HG02870 (cell line): Measurements from ENCODE around the gene SP4.

Experiments
- ATAC-seq: cut with Tn5 transposase; IDR thresholded peaks from one replicate; pipeline ENCODE4 v1.9.1; 2021; ENCODE audit warnings: mild to moderate bottlenecking, moderate library complexity; ENCODE audit not compliant: unreplicated experiment

Gene SP4

DNA sequence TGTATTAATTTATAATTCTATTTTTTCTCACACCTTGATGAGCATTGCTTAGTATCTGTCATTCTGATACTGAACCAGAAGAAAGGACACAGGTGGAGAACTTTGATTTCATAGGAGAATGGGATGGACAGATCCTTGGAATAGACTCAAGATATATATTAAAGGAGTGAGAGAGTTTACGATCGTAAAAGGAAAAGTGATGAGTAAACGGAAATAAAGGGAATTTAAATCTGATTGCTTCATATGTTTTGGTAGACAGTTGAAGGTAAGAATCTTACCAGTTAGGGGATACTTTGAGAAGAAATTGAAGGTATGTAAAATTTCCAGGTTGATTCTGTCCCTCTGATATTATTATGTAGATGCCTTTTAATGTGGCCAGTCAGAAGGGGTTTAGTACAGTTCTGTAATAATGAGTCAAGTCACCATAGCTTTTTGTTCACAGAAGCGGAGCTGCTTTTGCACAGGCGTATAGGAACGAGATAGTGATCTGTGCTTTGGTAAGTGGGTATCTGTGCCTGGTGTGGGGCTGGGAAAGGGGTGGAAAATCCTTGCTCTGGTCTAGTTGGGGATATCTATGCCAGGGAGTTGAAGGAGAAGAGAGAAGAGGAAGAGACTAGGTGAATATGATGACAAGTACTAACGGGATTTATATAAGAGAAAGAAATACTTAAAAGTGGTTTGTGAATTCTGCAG lies 15.4 kb downstream of the SP4 start:
- ATAC-seq, result no peak

DNA sequence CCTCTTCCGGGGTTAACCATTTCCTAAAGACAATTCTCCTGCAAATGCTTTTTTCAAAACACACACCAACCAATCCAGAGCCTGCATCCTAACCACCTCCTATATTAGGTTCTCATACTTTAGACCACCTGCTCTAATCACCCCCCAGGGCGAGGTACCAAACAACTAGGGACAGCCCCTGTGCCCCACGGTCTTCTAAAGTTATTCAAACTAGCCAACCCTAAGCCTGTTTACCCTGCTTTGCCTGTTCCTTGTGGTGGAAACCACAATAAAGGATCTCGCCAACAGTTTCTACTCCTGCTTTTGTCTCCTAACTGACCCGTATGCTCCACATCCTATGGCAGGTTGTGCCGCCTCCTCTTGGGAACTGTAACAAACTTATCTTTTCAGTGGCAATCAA lies 21.1 kb downstream of the SP4 start:
- no peak for ATAC-seq

DNA sequence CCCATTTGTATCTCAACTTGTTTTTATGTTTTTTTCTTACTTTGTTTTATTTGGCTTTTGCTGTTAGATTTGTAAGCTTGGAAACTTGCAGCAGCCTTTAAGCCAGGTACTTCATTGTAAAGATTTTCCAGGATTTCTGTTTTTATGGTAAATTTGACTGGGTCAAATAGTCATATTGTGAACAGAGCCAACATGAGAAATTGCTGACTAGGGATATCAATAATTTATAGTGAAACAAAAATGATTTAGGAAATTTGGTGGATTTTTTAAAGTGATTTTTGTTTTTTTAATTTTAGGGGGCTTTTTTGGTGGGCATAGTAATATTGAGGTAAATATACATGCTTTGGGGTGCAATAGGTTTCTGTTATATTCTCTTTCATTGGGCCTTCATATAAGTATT lies 22.2 kb downstream of the SP4 start:
- ATAC-seq, result no peak

DNA sequence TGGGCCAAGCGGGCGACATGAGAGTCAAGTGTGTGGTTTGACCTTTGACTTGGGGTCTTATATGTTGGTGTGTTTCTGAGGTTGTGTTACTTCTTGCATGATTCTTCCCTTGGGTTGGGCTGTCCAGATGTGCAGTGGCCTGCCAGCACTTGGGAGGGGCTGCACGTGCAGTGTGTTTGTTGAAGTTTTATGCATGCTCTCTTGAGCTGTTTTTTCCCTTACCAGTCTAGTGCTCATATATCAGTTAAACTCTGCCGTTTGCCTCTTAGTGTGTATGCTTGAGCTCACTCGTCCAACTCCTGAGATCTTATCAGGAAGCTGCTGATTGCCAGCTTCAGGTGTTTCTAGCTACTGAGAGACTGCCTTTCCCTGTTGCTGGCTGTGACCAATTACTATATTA lies 23.1 kb downstream of the SP4 start:
- ATAC-seq, result no peak

DNA sequence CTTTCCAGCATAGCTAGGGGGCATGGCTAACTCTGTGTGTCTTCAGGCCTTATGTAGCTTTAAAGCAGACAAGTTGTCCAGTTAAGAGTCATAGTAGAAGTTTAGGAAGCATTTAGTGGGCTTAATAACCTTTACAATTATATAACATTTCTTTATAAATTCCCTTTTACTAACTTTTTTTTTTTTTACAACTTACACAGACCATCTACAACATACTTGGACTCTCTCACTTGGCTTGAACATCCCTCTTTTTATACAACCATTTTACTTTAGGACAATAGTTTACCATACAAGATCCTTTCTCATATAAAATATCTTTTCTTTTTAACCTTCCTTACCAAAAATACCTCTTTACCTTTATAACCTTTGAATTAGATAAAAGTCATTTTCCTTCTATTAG lies 26.3 kb downstream of the SP4 start:
- ATAC-seq, result no peak

DNA sequence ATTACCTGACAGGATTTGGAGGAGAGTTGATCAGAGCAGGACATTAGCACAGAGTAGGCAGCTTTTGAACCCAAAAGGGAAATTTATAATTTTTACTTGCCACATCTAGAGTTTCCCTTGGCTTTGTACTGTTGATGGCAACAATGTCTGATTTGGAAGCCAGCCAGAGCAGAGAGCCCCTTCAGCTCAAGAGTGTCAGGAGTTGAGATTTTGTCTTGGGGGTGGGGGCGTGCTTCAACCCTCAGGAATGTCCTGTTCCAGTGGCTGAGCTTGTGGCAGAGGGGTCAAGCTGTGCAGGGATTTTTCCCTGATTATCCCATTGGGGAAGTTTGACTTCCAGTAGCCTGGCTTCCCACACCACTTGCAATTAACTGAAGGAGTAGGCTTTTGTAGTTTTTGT lies 27.0 kb downstream of the SP4 start:
- ATAC-seq, result no peak

DNA sequence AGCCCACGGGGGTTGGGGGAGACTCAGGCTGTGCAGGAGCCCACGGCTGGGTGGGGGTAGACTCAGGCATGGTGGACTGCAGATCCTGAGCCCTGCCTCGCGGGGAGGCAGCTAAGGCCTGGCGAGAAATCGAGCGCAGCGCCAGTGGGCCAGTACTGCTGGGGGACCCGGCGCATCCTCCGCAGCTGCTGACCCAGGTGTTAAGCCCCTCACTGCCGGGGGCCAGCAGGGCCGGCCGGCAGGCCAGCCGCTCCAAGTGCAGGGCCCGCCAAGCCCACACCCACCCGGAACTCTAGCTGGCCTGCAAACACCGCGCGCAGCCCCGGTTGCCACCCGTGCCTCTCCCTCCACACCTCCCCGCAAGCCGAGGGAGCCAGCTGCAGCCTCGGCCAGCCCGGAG lies 33.4 kb downstream of the SP4 start:
- ATAC-seq, result no peak

DNA sequence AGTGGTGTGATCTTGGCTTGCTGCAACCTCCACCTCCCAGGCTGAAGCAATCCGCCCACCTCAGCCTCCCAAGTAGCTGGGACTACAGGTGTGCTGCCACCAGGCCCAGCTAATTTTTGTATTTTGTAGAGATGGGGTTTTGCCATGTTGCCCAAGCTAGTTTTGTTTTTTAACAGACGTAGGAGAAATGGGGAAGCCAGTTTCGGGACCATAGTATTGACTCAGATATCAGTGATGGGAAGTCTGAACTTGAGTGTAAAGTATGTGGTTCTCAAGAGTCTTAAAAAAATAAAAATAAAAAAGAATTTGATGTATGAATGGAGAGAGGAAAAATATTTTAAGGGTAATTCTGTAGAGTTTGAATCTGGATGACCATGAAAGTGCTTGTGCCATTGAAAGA lies 34.2 kb downstream of the SP4 start:
- no peak for ATAC-seq

DNA sequence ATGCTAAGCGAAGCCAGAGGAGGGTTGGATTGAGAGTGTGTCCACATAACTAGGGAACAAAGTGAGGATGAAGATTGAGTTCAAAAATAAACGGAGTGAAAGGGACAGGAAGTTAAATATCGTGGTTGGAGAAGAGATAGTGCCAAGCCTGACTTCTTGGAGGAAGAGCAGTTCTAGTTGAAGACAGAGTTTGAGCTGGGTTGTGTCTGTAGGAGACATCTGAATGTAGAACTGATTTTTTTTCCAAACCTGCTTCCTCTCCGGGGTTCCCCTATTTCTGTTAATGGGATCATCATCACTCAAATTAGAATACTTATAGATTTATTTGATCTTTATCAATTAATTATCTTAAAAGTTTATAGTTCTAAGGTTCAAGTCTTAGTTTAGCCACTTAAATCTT lies 35.6 kb downstream of the SP4 start:
- no peak for ATAC-seq

DNA sequence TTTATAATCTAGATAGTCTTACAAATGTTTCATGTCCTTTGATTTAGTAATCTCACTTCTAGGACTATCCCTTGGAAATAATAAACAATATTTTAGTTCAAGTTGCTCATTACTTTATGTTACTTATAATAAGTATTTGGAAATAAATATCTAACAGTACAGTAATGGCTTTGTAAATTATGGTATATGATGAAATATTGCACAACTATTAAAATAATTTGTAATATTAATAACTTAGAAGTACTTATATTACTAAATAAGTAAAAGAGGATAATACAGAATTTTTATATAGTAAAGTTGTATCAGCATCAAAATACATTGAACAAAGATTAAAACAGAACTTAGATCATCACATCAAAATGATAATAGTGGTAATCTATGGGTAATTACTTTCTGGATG lies 41.1 kb downstream of the SP4 start:
- no peak for ATAC-seq

DNA sequence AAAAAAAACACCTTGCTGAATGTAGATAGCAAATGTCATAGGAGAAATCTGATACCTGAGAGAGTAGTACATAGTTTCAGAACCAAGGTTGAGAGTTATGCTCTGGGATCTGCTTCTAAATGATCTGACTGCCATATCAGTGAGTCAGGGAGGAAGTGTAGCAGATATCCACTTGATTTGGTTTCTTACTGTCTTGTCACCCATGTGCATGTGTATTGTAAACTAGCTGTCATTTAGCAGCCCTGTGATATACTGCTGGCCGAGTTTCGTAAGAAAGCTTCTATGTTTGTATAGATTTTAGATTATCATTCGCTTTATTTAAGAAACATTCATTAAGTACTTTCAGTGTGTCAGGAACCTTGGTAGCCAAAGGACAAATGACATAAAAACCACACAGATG lies 42.0 kb downstream of the SP4 start:
- no peak for ATAC-seq

DNA sequence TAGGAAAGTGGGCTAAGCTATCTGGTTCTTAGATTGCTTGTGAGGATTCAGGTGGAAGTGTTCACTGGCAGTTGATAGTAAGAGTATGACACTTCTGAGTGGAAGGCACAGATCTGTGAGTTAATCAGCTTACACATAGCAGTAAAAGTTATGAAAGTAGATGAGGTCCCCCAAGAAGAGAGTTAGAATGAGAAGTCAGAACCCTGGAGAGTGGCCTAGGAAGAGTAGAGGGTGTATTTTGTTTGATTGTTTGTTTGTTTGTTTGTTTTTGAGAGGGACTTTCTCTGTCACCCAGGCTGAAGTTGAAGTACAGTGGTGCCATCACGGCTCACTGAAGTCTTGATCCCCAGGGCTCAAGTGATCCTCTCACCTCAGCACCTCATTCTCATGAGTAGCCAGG lies 44.1 kb downstream of the SP4 start:
- ATAC-seq, result no peak

DNA sequence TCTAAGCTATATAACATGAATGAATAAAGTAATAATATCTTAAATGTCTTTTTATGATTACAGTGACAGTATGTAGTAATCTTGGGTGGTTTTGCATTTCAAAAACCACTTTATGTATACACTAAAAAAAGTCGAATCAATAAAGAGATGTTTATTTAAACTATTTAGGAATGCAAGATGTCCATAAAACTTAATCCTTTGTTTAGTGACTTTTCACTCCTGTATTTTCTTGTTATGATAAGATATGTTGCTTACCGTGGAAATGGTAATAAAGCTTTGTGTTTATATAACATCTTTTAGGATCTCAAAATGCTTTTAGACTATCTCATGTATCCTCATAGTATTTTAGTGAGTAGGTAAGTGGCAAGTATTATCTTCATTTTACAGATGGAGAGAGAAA lies 48.5 kb downstream of the SP4 start:
- no peak for ATAC-seq

DNA sequence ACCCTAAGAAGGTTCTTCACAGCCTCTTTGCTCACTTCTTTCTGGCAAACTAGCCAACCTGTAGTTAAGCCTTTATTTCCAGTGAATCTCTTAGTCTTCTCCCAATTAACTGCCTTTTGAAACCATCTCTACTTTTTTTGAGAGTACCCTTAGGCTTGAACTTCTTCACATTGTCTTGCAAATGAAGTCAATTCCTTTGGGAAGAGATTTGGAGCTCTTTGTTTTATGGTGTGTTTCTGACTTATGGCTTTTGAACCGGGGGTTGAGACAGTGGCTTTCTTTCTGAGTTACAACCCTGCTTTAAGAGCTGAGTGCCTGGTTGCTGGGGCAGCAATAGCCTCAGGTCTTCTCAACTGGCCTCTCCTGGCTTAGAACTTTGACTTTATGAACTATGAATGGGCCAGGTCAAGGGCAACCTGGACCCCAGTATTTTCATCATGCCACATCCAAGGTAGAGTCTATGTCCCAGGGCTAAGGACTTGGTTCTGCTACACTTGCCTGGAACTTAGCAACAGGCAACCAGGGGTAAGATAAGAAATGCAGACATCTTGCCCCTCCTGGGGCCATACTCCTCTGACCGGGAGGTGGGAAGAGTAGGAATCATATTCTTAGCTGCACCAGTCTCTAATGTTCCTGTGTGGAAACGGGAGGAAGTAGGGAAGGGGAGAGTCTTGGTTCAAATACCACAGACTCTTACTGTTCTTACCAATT lies 53.0 kb downstream of the SP4 start:
- ATAC-seq, result no peak

DNA sequence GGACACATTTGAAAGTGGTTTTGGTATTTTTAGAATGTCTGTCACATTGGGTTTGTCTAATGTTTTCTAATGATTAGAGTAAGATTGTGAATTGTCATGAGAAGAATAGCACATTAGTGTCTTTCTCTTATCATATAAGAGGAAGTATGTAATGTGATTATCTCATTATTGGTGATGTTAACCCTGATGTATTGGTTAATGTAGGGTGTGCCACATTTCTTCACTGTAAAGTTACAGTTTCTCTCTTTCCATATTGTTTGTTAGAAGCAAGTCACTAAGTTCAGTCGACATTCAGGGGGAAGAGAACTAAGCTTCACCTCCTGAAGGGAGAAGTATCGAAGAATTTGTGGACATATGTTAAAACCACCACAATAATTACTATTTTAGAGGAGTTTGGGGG lies 58.6 kb downstream of the SP4 start:
- no peak for ATAC-seq

DNA sequence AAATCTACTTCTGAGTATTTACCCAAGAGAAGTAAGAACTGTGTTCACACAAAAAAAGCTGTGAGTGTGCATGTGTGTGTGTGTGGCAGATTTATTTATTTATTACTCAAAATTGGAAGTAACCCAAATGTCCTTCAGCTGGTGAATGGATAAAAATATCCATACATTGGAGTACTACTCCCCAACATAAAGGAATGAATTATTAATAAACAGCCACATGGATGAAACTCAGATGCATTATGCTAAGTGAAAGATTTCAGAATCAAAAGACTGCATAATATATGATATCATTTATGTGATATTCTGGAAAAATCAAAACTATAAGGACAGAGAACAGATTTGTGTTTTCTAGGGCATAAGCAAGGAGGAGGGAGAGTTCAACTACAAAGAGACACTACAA lies 67.8 kb downstream of the SP4 start:
- no peak for ATAC-seq

DNA sequence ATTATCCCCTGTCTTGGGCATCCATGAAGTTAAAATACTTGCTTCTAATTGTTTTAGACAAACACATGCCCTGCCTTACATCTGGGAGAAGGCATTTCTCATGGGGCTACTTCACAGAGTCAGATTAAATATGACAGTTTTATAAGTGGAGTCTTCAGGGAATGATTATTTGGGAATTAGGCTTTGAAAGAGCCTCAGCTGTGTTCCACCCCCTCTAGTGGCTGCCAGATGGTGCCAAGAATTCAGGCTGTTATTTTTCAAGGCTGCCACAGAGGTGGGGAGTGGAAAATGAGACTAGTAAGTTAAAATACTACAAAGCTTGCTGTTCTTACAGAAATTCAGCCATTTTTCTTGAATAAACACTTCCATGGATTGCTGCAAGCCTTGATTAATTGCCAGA lies 69.2 kb downstream of the SP4 start:
- ATAC-seq, result no peak

DNA sequence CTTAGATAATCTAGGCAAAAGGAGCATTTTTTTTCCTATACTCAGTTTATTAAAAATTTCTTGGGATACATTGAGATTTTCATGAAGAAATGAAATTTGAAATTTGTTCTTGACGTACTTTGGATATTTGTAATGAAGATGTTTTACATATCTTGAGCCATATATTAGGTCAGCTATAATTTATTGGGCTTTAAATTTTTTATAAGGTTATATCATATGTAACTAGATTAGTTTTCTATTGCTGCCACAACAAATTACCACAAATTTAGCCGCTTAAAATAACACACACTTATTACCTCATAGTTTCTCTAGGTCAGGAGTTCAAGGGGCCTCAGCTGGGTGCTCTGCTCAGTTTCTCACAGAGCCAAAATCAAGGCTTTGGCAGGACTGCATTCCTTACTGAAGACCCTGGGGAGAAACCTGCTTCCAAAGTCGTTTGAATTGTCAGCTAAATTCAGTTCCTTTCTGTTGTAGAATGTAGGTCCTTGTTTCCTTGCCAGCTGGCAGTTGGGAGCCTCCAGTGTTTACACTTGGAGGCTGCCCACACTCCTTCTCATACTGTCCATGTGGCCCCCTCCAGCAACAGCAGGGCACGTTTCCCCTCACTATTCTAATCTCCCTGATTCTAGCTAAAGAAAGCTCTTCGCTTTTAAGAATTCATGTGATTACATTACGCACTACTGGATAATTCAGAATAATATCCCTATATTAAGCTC lies 72.4 kb downstream of the SP4 start:
- no peak for ATAC-seq

DNA sequence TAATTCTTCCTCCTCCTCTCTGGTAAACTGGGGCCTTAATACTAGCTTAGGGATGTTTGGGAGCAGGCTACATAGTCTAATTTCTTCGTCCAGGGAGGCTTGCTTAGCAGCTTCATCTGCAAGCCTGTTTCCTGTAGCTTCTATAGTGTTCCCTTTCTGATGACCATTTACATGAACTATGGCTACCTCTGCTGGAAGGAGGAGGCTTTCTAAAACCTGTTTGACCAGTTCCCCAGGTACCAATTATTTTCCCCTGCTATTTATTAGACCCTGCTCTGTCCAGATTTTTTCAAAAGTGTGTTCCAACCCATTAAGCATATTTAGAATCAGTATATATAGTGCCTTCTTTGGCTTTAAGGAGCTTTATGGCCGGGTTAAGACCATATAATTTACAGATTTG lies 76.1 kb downstream of the SP4 start:
- no peak for ATAC-seq

DNA sequence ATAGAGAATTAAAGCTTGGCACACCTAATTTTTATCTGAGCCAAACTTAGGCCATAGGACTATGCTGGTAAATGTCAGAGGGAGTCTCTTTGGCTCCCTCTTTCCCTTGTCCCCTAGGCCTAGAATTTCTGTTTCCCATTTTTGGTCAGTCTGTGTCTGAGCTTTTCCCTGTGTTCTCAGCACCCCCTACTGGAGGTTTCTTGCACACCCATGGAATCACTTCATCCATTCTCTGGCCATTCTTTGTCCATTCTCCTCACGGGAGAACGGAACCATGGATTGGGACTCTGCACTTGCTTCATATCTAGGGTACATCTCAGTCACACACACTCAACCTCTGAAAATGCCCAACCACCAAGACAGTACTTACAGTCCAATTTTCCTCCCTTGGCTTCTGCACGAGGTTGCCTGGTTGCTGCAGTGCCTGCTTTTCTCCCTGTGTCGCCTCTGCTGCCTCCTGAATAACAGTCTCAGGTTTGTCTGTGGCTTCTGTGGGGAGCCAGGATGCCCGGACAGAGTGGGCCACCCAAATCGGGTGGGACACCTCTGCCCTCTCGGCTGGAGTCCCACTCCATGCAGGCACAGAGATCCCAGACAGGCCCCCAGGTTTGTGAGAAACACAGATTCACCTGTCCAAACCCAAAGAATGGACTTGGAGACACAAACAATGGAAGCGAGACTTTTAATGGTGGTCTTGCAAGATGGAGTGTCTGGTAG lies 79.9 kb downstream of the SP4 start:
- no peak for ATAC-seq

DNA sequence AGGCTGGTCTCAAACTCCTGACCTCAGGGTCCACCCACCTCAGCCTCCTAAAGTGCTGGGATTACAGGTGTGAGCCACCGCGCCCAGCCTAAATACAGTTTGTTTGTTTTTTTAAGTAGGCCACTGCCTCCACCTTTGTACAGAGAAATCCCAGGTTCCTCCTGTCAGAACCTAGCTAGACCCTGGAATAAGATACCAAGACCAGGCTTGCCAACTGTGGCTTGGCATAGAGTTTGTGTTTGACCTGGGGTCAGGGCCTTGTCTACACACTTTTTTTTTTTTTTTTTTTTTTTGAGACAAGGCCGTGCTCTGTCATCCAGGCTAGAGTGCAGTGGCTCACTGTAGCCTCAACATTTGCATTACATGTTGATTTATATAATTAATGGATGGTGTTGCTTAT lies 80.7 kb downstream of the SP4 start:
- no peak for ATAC-seq

DNA sequence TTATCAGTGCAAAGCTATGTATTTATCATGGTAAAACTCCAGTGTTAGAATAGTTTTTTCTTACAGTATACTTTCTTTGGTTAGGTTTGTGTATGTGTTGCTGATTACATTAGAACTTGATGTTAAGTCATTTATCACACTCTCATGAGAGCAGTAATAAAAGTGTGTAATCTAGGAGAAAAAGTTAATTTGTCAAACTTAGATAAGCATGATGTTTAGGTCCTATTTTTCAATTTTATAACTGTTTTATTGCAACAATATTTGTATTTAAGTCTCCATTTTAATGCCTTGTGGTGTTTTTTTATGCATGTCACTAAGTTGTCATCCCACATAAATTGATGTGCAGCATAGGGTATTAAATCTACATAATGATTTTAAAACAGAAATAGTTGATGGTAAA lies 86.2 kb downstream of the SP4 start:
- no peak for ATAC-seq
